Measurements from ENCODE around the gene HDX. TPM values are rescaled to one million over a fixed set of nuclear protein-coding genes. Genes with fewer than 3 reads are reported as not detected.
A peak's percentile ranks its signal among the peaks of the same experiment; 100 is the strongest.
"Not testable (repeated sequence)": the region's sequence is repeated elsewhere in the genome, so short reads cannot be mapped to it uniquely, and the experiment has no call there.

The HDX gene, protein sequence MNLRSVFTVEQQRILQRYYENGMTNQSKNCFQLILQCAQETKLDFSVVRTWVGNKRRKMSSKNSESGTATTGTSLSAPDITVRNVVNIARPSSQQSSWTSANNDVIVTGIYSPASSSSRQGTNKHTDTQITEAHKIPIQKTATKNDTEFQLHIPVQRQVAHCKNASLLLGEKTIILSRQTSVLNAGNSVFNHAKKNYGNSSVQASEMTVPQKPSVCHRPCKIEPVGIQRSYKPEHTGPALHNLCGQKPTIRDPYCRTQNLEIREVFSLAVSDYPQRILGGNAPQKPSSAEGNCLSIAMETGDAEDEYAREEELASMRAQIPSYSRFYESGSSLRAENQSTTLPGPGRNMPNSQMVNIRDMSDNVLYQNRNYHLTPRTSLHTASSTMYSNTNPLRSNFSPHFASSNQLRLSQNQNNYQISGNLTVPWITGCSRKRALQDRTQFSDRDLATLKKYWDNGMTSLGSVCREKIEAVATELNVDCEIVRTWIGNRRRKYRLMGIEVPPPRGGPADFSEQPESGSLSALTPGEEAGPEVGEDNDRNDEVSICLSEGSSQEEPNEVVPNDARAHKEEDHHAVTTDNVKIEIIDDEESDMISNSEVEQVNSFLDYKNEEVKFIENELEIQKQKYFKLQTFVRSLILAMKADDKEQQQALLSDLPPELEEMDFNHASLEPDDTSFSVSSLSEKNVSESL
- 1 to 10 TPM in 2 of 4 donors, under 1 TPM in 1, not detected in 1; 0.27 to 2.5 (median 1.1) TPM for polyA plus RNA-seq
- long read RNA-seq, donor 1 = 0 reads
- long read RNA-seq, donor 2 = 0 reads
- long read RNA-seq, donor 3 = 0 reads
- long read RNA-seq, donor 4 = 0 reads
- long read RNA-seq, donor 5 = 0 reads
- long read RNA-seq, donor 6, partial matches to known transcripts = 0 of 1 reads
- long read RNA-seq, donor 6, other reads (novel, unspliced or antisense) = 0 of 1 reads
- long read RNA-seq, donor 7 = 0 reads
- long read RNA-seq, donor 8 = 0 reads
- long read RNA-seq, donor 9 = 0 reads
- long read RNA-seq, donor 10, full-length matches to known transcripts = 2 of 2 reads
- long read RNA-seq, donor 10, partial matches to known transcripts = 0 of 2 reads
- long read RNA-seq, donor 10, other reads (novel, unspliced or antisense) = 0 of 2 reads

DNA sequence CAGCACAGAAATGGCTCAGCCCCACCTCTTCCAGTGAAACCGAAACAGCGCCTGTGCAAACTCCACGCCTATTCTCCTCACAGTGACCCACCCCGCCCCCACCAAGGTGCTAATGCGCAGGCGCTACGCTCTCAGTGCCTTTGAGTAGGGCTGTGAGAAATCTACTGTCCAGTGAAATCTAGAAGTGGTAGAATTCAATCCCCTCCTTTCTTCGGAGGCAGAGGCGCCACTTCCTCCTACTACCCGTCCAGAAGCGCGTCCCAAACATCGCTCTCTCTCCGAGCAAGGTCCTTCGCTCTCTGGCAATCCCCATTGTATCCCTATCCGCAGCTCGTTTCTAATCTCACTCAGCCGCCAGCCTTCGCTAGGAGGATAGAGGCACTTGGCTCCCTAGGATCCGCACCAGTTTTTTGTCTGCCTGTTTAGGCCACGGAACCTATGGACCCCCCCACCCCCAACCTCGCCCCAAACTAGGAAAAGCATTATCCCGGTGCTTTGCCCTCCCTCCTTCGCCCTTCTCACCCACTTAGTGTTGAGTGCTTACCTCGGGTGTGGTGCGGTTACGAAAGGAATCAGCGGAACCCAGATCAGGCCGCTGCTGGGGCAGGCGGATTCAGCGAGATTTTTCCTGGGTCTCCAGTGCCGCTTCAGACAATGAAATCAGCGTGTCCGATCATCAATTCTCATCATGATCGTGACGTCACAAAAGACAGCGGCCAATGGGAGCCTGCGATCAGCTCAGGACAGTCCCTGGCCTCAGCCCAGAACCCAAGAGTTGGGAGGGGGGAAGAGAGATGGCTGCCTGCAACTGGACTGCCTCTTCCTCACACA is at the start of gene HDX:
Gene HDX (minus strand): TSS at position 656 of the 831 bp plus-strand sequence. CDS start 27,056 bp downstream, outside the sequence.
- WGBS, 3 donors = 1 to 38% (median 5%) methylated on average over 29 to 38 of the region's 38 CpGs
- Histone ChIP-seq H3K27me3 (ENCODE audit: control insufficient read depth in 3 of 3, insufficient read depth in 3 of 3, low read length in 3 of 3) (no peaks in the 10 kb centered on the region), H3K9me3 (ENCODE audit: control insufficient read depth in 2 of 2, insufficient read depth in 1 of 2, low read depth in 1 of 2, low read length in 1 of 2) (no peaks in the 10 kb centered on the region), H3K4me1 (ENCODE audit: control insufficient read depth in 3 of 3, insufficient read depth in 2 of 3, low read depth in 1 of 3, low read length in 2 of 3) (no peaks in the 10 kb centered on the region), H3K4me3 (ENCODE audit: low read depth in 1 of 3, low read length in 3 of 3) (peak within 1 kb of the TSS; percentile 43 to 65 (median 45)), H3K27ac (ENCODE audit: low read depth in 1 of 3, low read length in 2 of 3) (peak within 1 kb of the TSS in 2 of 3 donors; percentile 94), H3K36me3 (ENCODE audit: control insufficient read depth in 3 of 3, insufficient read depth in 2 of 3, low read depth in 1 of 3, low read length in 3 of 3) (no peaks in the 10 kb centered on the region)
- DNase-seq = peak; percentile 75 to 87
- FAIRE-seq = no peak

DNA sequence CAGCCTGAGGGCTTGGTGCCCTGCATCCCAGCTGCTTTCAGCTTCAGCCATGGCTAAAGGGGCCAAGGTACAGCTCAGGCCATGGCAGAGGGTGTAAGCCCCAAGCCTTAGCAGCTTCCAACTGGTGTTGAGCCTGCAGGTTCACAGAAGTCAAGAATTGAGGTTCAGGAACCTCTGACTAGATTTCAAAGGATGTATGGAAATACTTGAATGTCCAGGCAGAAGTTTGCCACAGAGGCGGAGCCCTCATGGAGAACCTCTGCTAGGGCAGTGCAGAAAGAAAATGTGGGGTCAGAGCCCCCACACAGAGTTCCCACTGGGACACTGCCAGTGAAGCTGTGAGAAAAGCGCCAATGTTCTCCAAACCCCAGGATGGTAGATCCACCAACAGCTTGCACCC is 39.1 kb upstream of the HDX start:
- not testable (repeated sequence) for H3K4me1 ChIP-seq (ENCODE audit: control insufficient read depth in 3 of 3, insufficient read depth in 2 of 3, low read depth in 1 of 3, low read length in 2 of 3); H3K4me3 ChIP-seq (ENCODE audit: low read depth in 1 of 3, low read length in 3 of 3); H3K36me3 ChIP-seq (ENCODE audit: control insufficient read depth in 3 of 3, insufficient read depth in 2 of 3, low read depth in 1 of 3, low read length in 3 of 3); FAIRE-seq; DNase-seq; H3K27me3 ChIP-seq (ENCODE audit: control insufficient read depth in 3 of 3, insufficient read depth in 3 of 3, low read length in 3 of 3); H3K27ac ChIP-seq (ENCODE audit: low read depth in 1 of 3, low read length in 2 of 3); H3K9me3 ChIP-seq (ENCODE audit: control insufficient read depth in 2 of 2, insufficient read depth in 1 of 2, low read depth in 1 of 2, low read length in 1 of 2)
- WGBS, 3 donors = 81 to 97% (median 96%) methylated on average over 2 of the region's 2 CpGs

DNA sequence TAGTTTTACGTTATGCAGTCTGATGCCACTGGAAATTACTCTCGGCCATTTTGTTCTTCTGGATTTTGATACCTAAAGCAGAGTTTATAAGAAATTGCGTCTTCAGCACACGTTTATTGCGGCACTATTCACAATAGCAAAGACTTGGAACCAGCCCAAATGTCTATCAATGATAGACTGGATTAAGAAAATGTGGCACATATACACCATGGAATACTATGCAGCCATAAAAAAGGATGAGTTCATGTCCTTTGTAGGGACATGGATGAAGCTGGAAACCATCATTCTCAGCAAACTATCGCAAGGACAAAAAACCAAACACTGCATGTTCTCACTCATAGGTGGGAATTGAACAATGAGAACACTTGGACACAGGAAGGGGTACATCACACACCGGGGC is 35.4 kb upstream of the HDX start:
- H3K36me3 ChIP-seq (ENCODE audit: control insufficient read depth in 3 of 3, insufficient read depth in 2 of 3, low read depth in 1 of 3, low read length in 3 of 3); DNase-seq; H3K9me3 ChIP-seq (ENCODE audit: control insufficient read depth in 2 of 2, insufficient read depth in 1 of 2, low read depth in 1 of 2, low read length in 1 of 2); H3K27ac ChIP-seq (ENCODE audit: low read depth in 1 of 3, low read length in 2 of 3); H3K27me3 ChIP-seq (ENCODE audit: control insufficient read depth in 3 of 3, insufficient read depth in 3 of 3, low read length in 3 of 3); FAIRE-seq; H3K4me3 ChIP-seq (ENCODE audit: low read depth in 1 of 3, low read length in 3 of 3); H3K4me1 ChIP-seq (ENCODE audit: control insufficient read depth in 3 of 3, insufficient read depth in 2 of 3, low read depth in 1 of 3, low read length in 2 of 3): not testable (repeated sequence)
- 90 to 94% (median 90%) methylated on average over 6 of the region's 7 CpGs for WGBS, 3 donors

DNA sequence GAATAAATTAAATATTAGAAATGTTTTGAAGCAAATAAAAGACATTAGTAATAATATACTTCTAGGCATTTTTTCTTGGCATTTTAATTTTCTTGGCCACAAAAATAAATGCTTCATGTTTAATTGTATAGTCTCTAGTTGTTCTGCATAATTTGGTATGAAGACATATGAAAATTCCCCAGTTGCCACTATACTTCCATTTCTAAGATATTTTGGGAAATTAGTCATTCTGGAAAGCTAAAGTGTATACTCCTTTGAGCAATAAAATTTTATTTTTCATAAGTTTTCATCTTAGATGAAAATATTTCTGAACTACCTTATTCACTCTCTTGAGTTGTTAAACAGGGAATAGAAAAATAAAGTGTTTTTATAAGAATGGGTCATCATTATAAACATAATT is 13.8 kb downstream of the HDX start:
- Histone ChIP-seq H3K27me3 (ENCODE audit: control insufficient read depth in 3 of 3, insufficient read depth in 3 of 3, low read length in 3 of 3) (no peaks in the 10 kb centered on the region), H3K4me1 (ENCODE audit: control insufficient read depth in 3 of 3, insufficient read depth in 2 of 3, low read depth in 1 of 3, low read length in 2 of 3) (no peaks in the 10 kb centered on the region), H3K9me3 (ENCODE audit: control insufficient read depth in 2 of 2, insufficient read depth in 1 of 2, low read depth in 1 of 2, low read length in 1 of 2) (no peaks in the 10 kb centered on the region), H3K36me3 (ENCODE audit: control insufficient read depth in 3 of 3, insufficient read depth in 2 of 3, low read depth in 1 of 3, low read length in 3 of 3) (no peaks in the 10 kb centered on the region), H3K4me3 (ENCODE audit: low read depth in 1 of 3, low read length in 3 of 3) (no peak overlapping the region), H3K27ac (ENCODE audit: low read depth in 1 of 3, low read length in 2 of 3) (no peak overlapping the region)
- DNase-seq (no peak), FAIRE-seq (peak; percentile 89)

DNA sequence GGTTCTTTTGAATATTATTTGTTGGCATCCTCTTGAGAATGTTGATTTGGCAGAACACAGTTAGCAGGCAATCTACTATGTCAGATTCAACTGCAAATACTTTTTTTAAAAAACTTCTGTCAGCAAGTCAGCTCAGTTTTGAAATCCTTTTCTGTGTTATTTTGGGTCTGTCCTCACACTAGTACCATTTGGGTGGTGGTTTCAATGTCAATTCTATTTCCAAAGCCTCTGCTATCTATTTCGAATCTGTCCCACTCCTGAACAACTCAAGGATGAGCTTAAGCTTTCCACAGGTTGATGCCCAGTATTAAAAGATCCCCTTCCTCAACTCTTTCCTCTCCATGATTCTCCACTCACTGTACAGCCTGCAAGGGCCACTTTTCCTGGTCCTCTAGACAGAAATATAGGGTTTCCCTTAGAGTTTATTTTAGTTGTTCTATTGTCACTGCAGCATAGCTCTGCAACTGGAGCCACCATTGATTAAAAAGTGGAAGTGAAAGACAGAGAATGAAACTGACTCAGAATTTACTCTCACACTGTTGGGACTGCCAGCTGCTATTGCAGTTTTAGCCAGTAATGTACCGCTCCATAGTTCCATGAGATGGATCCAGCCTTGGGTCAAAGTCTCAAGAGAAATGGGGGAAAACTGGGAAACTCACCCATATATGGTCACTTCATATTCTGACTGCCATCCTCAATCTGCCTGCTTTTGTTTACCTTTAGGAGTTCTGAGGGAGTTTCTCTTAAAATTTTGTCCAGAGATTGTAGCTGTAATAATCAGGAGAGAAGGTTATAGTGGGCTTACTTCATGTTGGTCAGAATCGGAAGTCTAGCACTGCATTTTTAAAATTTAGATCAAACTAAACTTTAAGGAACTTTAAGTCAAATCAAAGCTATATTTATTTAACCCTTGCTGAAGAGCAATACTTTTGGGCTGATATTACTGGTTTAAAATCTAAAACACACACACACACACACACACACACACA is 14.6 kb downstream of the HDX start:
- Histone ChIP-seq H3K36me3 (ENCODE audit: control insufficient read depth in 3 of 3, insufficient read depth in 2 of 3, low read depth in 1 of 3, low read length in 3 of 3) (no peaks in the 10 kb centered on the region), H3K4me3 (ENCODE audit: low read depth in 1 of 3, low read length in 3 of 3) (no peak overlapping the region), H3K27me3 (ENCODE audit: control insufficient read depth in 3 of 3, insufficient read depth in 3 of 3, low read length in 3 of 3) (no peaks in the 10 kb centered on the region), H3K9me3 (ENCODE audit: control insufficient read depth in 2 of 2, insufficient read depth in 1 of 2, low read depth in 1 of 2, low read length in 1 of 2) (peaks cover 2 to 5% of the 10 kb centered on the region in 2 donors), H3K27ac (ENCODE audit: low read depth in 1 of 3, low read length in 2 of 3) (no peak overlapping the region), H3K4me1 (ENCODE audit: control insufficient read depth in 3 of 3, insufficient read depth in 2 of 3, low read depth in 1 of 3, low read length in 2 of 3) (no peaks in the 10 kb centered on the region)
- 62 to 88% (median 81%) methylated on average over 3 of the region's 3 CpGs for WGBS, 3 donors
- FAIRE-seq (no peak), DNase-seq (no peak)

DNA sequence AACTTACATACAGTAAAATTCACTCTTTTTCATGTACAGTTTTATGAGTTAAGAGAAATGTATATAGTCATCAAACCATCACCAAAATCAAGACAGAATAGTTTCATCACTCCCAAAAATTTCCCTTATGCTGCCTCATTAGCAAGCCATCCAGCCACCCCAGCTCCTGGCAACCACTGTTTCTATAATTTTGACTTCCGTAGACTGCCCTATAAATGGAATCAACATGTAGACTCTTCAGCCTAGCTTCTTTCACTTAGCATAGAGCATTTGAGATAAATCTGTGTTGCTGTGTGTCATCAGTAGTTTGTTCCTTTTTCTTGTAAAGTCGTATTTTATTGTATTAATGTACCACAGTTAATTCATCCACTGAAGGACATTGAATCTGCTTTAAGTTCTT is 23.2 kb downstream of the HDX start:
- no peak overlapping the region for H3K27ac ChIP-seq (ENCODE audit: low read depth in 1 of 3, low read length in 2 of 3)
- DNase-seq (no peak), FAIRE-seq (no peak)
- H3K27me3 ChIP-seq (ENCODE audit: control insufficient read depth in 3 of 3, insufficient read depth in 3 of 3, low read length in 3 of 3) = no peaks in the 10 kb centered on the region
- H3K4me1 ChIP-seq (ENCODE audit: control insufficient read depth in 3 of 3, insufficient read depth in 2 of 3, low read depth in 1 of 3, low read length in 2 of 3) = no peaks in the 10 kb centered on the region
- H3K4me3 ChIP-seq (ENCODE audit: low read depth in 1 of 3, low read length in 3 of 3) = no peak overlapping the region
- WGBS, 3 donors = 61 to 88% (median 86%) methylated on average over 2 of the region's 2 CpGs
- no peaks in the 10 kb centered on the region for H3K36me3 ChIP-seq (ENCODE audit: control insufficient read depth in 3 of 3, insufficient read depth in 2 of 3, low read depth in 1 of 3, low read length in 3 of 3)
- peaks cover 2 to 5% of the 10 kb centered on the region in 2 donors for H3K9me3 ChIP-seq (ENCODE audit: control insufficient read depth in 2 of 2, insufficient read depth in 1 of 2, low read depth in 1 of 2, low read length in 1 of 2)

DNA sequence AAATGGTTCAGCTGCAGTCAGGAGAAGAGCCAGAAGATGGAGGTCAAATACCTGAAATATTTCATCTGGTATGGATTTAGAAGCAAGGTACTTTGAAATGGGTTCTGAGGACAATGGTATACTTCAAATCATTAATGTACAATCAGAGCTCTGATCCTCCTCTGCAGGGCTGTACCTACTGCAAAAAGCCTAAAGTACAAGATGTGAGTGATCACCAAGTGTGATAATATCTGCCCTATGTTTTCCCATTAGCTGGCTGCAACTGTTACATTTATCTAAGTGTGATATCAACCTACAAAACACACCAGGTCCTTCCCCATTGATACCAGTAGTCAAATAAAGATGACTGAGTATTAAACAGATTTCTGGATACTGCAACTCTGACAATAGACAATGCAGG is 25.1 kb downstream of the HDX start:
- no peaks in the 10 kb centered on the region for H3K27me3 ChIP-seq (ENCODE audit: control insufficient read depth in 3 of 3, insufficient read depth in 3 of 3, low read length in 3 of 3)
- H3K36me3 ChIP-seq (ENCODE audit: control insufficient read depth in 3 of 3, insufficient read depth in 2 of 3, low read depth in 1 of 3, low read length in 3 of 3) = no peaks in the 10 kb centered on the region
- H3K4me1 ChIP-seq (ENCODE audit: control insufficient read depth in 3 of 3, insufficient read depth in 2 of 3, low read depth in 1 of 3, low read length in 2 of 3) = no peaks in the 10 kb centered on the region
- no peak overlapping the region for H3K4me3 ChIP-seq (ENCODE audit: low read depth in 1 of 3, low read length in 3 of 3)
- H3K27ac ChIP-seq (ENCODE audit: low read depth in 1 of 3, low read length in 2 of 3) = no peak overlapping the region
- no peak for DNase-seq
- no peaks in the 10 kb centered on the region for H3K9me3 ChIP-seq (ENCODE audit: control insufficient read depth in 2 of 2, insufficient read depth in 1 of 2, low read depth in 1 of 2, low read length in 1 of 2)
- FAIRE-seq = no peak

Measured in small intestine (tissue), 16 donors.